Measurements from ENCODE around the gene GPR108. TPM values are rescaled to one million over a fixed set of nuclear protein-coding genes. Genes with fewer than 3 reads are reported as not detected.

GPR108 gene
- total and polyA plus RNA-seq, 2 of the 13 experiments (the other 11 are each of a cell fraction or from before 2014, with no cell fraction given) = 36.4 to 63.0 TPM

GRCh38 chr19:6713773-6714692 is 23.3 kb downstream of the GPR108 start (continued):
- peak; percentile 74; the same call in 1 of the 2 replicates for TF ChIP-seq CCDC6 (CRISPR knock-in tag; IDR thresholded peaks at IDR 0.05)
- no peak for TF ChIP-seq THAP11 (CRISPR knock-in tag; IDR thresholded peaks at IDR 0.05)
- no peak for TF ChIP-seq GLMP (CRISPR knock-in tag; IDR thresholded peaks at IDR 0.05; ENCODE audit: borderline replicate concordance)
- no peak for TF ChIP-seq YEATS2 (CRISPR knock-in tag; IDR thresholded peaks at IDR 0.05; ENCODE audit: borderline replicate concordance)
- 0 out of 2 replicates have a peak, but pooled peaks have one; percentile 11 for TF ChIP-seq ZNF589 (CRISPR knock-in tag; conservative IDR thresholded peaks at IDR 0.05)
- peak; percentile 45; the same call in 1 of the 2 replicates for TF ChIP-seq ZNF749 (CRISPR knock-in tag; IDR thresholded peaks at IDR 0.05; ENCODE audit: borderline replicate concordance)
- peak; percentile 78; the same call in 1 of the 2 replicates for TF ChIP-seq NRL (CRISPR knock-in tag; IDR thresholded peaks at IDR 0.05; ENCODE audit: borderline replicate concordance)
- 0 out of 2 replicates have a peak, but pooled peaks have one; percentile 35 for TF ChIP-seq ZNF724P (CRISPR knock-in tag; IDR thresholded peaks at IDR 0.05; ENCODE audit: borderline replicate concordance)
- TF ChIP-seq ZSCAN22 (CRISPR knock-in tag; IDR thresholded peaks at IDR 0.05) = peak; percentile 30
- TF ChIP-seq ZNF672 (CRISPR knock-in tag; IDR thresholded peaks at IDR 0.05) = 0 out of 2 replicates have a peak, but pooled peaks have one; percentile 45
- TF ChIP-seq DMAP1 (CRISPR knock-in tag; IDR thresholded peaks at IDR 0.05) = no peak
- no peak for TF ChIP-seq ZNF740 (CRISPR knock-in tag; IDR thresholded peaks at IDR 0.05)
- no peak for TF ChIP-seq MEIS1 (CRISPR knock-in tag; IDR thresholded peaks at IDR 0.05; ENCODE audit: borderline replicate concordance)
- TF ChIP-seq REPIN1 (CRISPR knock-in tag; IDR thresholded peaks at IDR 0.05; ENCODE audit: borderline replicate concordance, low read depth) = peak; percentile 16; the same call in 1 of the 2 replicates
- no peak for TF ChIP-seq REST (IDR thresholded peaks at IDR 0.05; ENCODE audit: borderline replicate concordance in 1 of 2, low read depth in 1 of 2, low read length in 2 of 2)
- 0 out of 2 replicates have a peak, but pooled peaks have one; percentile 37 for TF ChIP-seq ZNF746 (CRISPR knock-in tag; IDR thresholded peaks at IDR 0.05)
- no peak for TF ChIP-seq SAFB2 (CRISPR knock-in tag; IDR thresholded peaks at IDR 0.05; ENCODE audit: borderline replicate concordance, low read depth)
- peak; percentile 41 for TF ChIP-seq ZNF687 (CRISPR knock-in tag; IDR thresholded peaks at IDR 0.05)
